ENCODE results near the gene NELL1.

DNA sequence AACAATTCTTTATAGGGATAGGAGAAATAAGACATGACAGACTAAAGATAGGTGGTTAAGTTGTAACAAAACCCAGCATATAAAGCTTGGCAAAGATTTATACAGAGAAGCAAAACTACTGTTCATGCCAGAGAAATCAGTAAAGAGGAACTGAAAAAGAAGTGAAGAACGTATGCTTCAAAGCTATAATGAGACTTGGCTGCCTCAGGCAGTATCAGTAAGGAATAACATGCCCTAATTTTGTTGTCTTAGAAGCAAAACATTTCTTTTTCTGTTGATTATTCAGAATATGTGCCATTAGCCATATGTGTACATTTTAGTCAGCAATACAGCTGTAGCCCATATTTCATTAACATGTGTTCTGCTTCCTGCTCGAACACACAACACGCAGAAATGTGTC is 403.2 kb downstream of the NELL1 start:
- no peak for TF ChIP-seq GATA2 (IDR thresholded peaks at IDR 0.05; ENCODE audit: low read depth, low read length)
- no peak for TF ChIP-seq GATA3 (IDR thresholded peaks at IDR 0.05; ENCODE audit: low read depth, low read length)
